H9 (cell line): ENCODE measurements around the gene EVPL. TPM values are rescaled to one million over a fixed set of nuclear protein-coding genes. Genes with fewer than 3 reads are reported as not detected.

Source experiments
- DNase-seq: peaks from one replicate; pipeline ENCODE4 v3.0.0-alpha.2; 2017
- H2AFZ ChIP-seq: one replicate; pipeline ENCODE4 v1.6.1; 2013; ENCODE audit warnings: mild to moderate bottlenecking, low read length, control low read depth, moderate library complexity
- H2AK5ac ChIP-seq: 2 replicates; pipeline ENCODE4 v1.6.1; 2013; ENCODE audit warnings: low read length, control low read depth, mixed read lengths; ENCODE audit not compliant: insufficient read length
- H2BK120ac ChIP-seq: one replicate; pipeline ENCODE4 v1.6.1; 2013; ENCODE audit warnings: low read depth, mild to moderate bottlenecking, low read length, control low read depth, inconsistent platforms; ENCODE audit not compliant: poor library complexity, severe bottlenecking
- H2BK12ac ChIP-seq: 2 replicates; pipeline ENCODE4 v1.6.1; 2013; ENCODE audit warnings: low read length, control low read depth, mixed read lengths, low read depth; ENCODE audit not compliant: insufficient read length
- H2BK15ac ChIP-seq: 2 replicates; pipeline ENCODE4 v1.6.1; 2013; ENCODE audit warnings: low read depth, low read length, control low read depth
- H2BK20ac ChIP-seq: one replicate; pipeline ENCODE4 v1.6.1; 2013; ENCODE audit warnings: low read depth, mild to moderate bottlenecking, low read length, control low read depth, inconsistent platforms; ENCODE audit not compliant: poor library complexity, severe bottlenecking
- H2BK5ac ChIP-seq: 2 replicates; pipeline ENCODE4 v1.6.1; 2013; ENCODE audit warnings: low read length, control low read depth, mixed read lengths; ENCODE audit not compliant: insufficient read length
- H3K14ac ChIP-seq: 2 replicates; pipeline ENCODE4 v1.6.1; 2013; ENCODE audit warnings: low read length, control low read depth; ENCODE audit not compliant: insufficient read depth
- H3K18ac ChIP-seq: 2 replicates; pipeline ENCODE4 v1.6.1; 2013; ENCODE audit warnings: low read depth, mild to moderate bottlenecking, mixed read lengths, low read length, control low read depth; ENCODE audit not compliant: insufficient read length
- H3K23ac ChIP-seq: 2 replicates; pipeline ENCODE4 v1.6.1; 2013; ENCODE audit warnings: low read length, control low read depth, mixed read lengths, low read depth; ENCODE audit not compliant: insufficient read length
- H3K23me2 ChIP-seq: 2 replicates; pipeline ENCODE4 v1.6.1; 2013; ENCODE audit warnings: low read depth, mild to moderate bottlenecking, mixed read lengths, low read length, control low read depth; ENCODE audit not compliant: insufficient read length, poor library complexity, severe bottlenecking
- H3K27ac ChIP-seq: 2 replicates; pipeline ENCODE4 v1.5.1; 2013; ENCODE audit warnings: low read length, control low read depth, mixed read lengths, low read depth; ENCODE audit not compliant: insufficient read length
- H3K27me3 ChIP-seq: 2 replicates; pipeline ENCODE4 v1.6.1; 2013; ENCODE audit warnings: low read length, control low read depth, inconsistent platforms; ENCODE audit not compliant: insufficient read depth
- H3K4ac ChIP-seq: 2 replicates; pipeline ENCODE4 v1.6.1; 2013; ENCODE audit warnings: low read depth, mild to moderate bottlenecking, control low read depth, inconsistent platforms, low read length, moderate library complexity
- H3K4me1 ChIP-seq: 2 replicates; pipeline ENCODE4 v1.6.1; 2013; ENCODE audit warnings: low read length, control low read depth, inconsistent platforms; ENCODE audit not compliant: insufficient read depth
- H3K4me2 ChIP-seq: 2 replicates; pipeline ENCODE4 v1.6.1; 2013; ENCODE audit warnings: low read length, control low read depth, mixed read lengths; ENCODE audit not compliant: insufficient read length, insufficient read depth
- H3K56ac ChIP-seq: 2 replicates; pipeline ENCODE4 v1.6.1; 2013; ENCODE audit warnings: low read depth, mild to moderate bottlenecking, mixed read lengths, low read length, control low read depth; ENCODE audit not compliant: insufficient read length
- H3K79me1 ChIP-seq: 2 replicates; pipeline ENCODE4 v1.6.1; 2013; ENCODE audit warnings: low read depth, mild to moderate bottlenecking, moderate library complexity, low read length, control low read depth, inconsistent platforms; ENCODE audit not compliant: insufficient read depth, poor library complexity, severe bottlenecking
- H3K79me2 ChIP-seq: 2 replicates; pipeline ENCODE4 v1.6.1; 2013; ENCODE audit warnings: low read length, control low read depth, inconsistent platforms; ENCODE audit not compliant: insufficient read depth
- H3K9ac ChIP-seq: 2 replicates; pipeline ENCODE4 v1.6.1; 2013; ENCODE audit warnings: low read length, control low read depth, mixed read lengths; ENCODE audit not compliant: insufficient read length; ENCODE audit errors: extremely low read depth
- H3K9me3 ChIP-seq: one replicate; pipeline ENCODE4 v1.6.1; 2013; ENCODE audit warnings: low read depth, low read length, inconsistent platforms; ENCODE audit not compliant: control insufficient read depth
- H3T11ph ChIP-seq: one replicate; pipeline ENCODE4 v1.6.1; 2013; ENCODE audit warnings: mild to moderate bottlenecking, low read length, control low read depth, inconsistent platforms
- H4K20me1 ChIP-seq: one replicate; pipeline ENCODE4 v1.6.1; 2013; ENCODE audit not compliant: control insufficient read depth, insufficient read length, insufficient read depth
- H4K5ac ChIP-seq: 2 replicates; pipeline ENCODE4 v1.6.1; 2013; ENCODE audit warnings: low read depth, mild to moderate bottlenecking, mixed read lengths, low read length, control low read depth; ENCODE audit not compliant: insufficient read length
- H4K8ac ChIP-seq: replicated peaks from 2 replicates; pipeline ENCODE4 v1.6.1; 2013; ENCODE audit warnings: low read length, control low read depth, mixed read lengths, low read depth; ENCODE audit not compliant: insufficient read length
- H4K91ac ChIP-seq: 2 replicates; pipeline ENCODE4 v1.6.1; 2013; ENCODE audit warnings: low read depth, mild to moderate bottlenecking, moderate library complexity, mixed read lengths, low read length, control low read depth; ENCODE audit not compliant: insufficient read length
- H3K27ac Mint-ChIP-seq, 3 experiments: 2 replicates in 2 of 3; 3 replicates in 1 of 3; pipeline ENCODE4 v1.8.0; 2020 to 2021; ENCODE audit warnings: mixed read lengths in 3 of 3, mild to moderate bottlenecking in 1 of 3, moderate library complexity in 1 of 3
- H3K27me3 Mint-ChIP-seq: 2 replicates; pipeline ENCODE4 v1.8.0; 2021; ENCODE audit warnings: low read depth, mild to moderate bottlenecking, moderate library complexity, mixed read lengths
- H3K36me3 Mint-ChIP-seq, 3 experiments: 2 replicates in 2 of 3; 3 replicates in 1 of 3; pipeline ENCODE4 v1.8.0; 2020 to 2021; ENCODE audit warnings: low read depth in 3 of 3, mixed read lengths in 3 of 3; ENCODE audit not compliant: insufficient read depth in 1 of 3
- H3K4me1 Mint-ChIP-seq, 2 experiments: 2 replicates each; pipeline ENCODE4 v1.8.0; 2020; ENCODE audit warnings: mixed read lengths in 2 of 2
- H3K4me3 Mint-ChIP-seq, 2 experiments: 2 replicates in 1 of 2; 3 replicates in 1 of 2; pipeline ENCODE4 v1.8.0; 2020 to 2021; ENCODE audit warnings: mild to moderate bottlenecking in 2 of 2, mixed read lengths in 2 of 2, moderate library complexity in 1 of 2
- H3K9me3 Mint-ChIP-seq, 2 experiments: 2 replicates in 1 of 2; 3 replicates in 1 of 2; pipeline ENCODE4 v1.8.0; 2020; ENCODE audit warnings: mild to moderate bottlenecking in 2 of 2, mixed read lengths in 2 of 2, moderate library complexity in 1 of 2
- WGBS: extraction: QIAGEN DNeasy Blood & Tissue Kit; methylation state at CpG from one replicate; pipeline ENCODE4 v1.1.7; 2013; ENCODE audit warnings: missing lambda C conversion rate, low lambda C conversion rate, mixed read lengths; ENCODE audit not compliant: insufficient read length; ENCODE audit errors: extremely low coverage; 5-methylcytosine and 5-hydroxymethylcytosine counted together
- total RNA-seq: library from RNA; stranded (reverse); gene quantifications from 2 replicates; pipeline ENCODE4 v1.2.1, GENCODE V29; 2021
- TF ChIP-seq, protein P1 (sequence below): fragments of 200-600 bp; sonication (generic); conservative IDR thresholded peaks from 3 replicates; pipeline ENCODE4 v1.8.0; 2021; ENCODE audit warnings: antibody characterized with exemption, mild to moderate bottlenecking

EVPL gene
- total RNA-seq, 1 experiment from 2014 or later = 0.48 TPM

DNA sequence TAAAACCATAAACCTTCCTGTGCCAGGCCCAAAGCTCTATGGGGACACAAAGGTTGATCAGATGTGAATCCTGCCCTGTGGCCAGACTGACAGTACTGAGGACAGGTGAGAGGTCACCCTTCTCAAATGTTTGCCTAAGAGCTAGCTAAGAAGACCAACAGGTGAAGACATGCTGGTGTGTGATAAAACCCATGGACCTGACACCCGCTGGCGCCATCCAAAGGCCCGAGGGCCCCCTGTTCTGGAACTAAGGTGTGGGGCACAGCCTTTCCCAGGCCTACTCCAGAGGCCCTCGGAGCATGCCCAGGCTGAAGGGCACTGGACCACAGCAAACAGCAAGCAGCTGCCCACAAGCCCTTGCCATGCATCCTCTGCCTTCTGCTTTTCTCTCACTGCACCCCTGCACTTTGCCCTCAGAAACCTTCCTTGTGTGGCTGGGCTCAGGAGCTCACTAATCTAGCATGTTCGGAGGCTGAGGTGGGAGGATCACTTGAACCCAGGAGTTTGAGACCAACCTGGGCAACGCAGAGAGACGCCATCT, 31.7 kb downstream of the EVPL start:
- H3K27ac Mint-ChIP-seq = no peak overlapping the region
- H3K14ac ChIP-seq = no peak overlapping the region
- H3K4me1 ChIP-seq = no peaks in the 10 kb centered on the region
- no peak overlapping the region for H3K4me3 Mint-ChIP-seq
- H4K5ac ChIP-seq = no peak overlapping the region
- H3T11ph ChIP-seq = no peak overlapping the region
- no peak overlapping the region for H3K4me2 ChIP-seq
- H4K91ac ChIP-seq = no peak overlapping the region
- peaks cover 14 to 37% (median 24%) of the 10 kb centered on the region in 3 experiments; a peak in 6 of 7 replicates for H3K36me3 Mint-ChIP-seq
- no peak overlapping the region for H3K18ac ChIP-seq
- H3K9ac ChIP-seq = no peak overlapping the region
- H3K79me1 ChIP-seq = no peaks in the 10 kb centered on the region
- no peak overlapping the region for H2AK5ac ChIP-seq
- H3K27me3 Mint-ChIP-seq = no peaks in the 10 kb centered on the region
- H2BK20ac ChIP-seq = no peak overlapping the region
- TF ChIP-seq, protein P1, sequence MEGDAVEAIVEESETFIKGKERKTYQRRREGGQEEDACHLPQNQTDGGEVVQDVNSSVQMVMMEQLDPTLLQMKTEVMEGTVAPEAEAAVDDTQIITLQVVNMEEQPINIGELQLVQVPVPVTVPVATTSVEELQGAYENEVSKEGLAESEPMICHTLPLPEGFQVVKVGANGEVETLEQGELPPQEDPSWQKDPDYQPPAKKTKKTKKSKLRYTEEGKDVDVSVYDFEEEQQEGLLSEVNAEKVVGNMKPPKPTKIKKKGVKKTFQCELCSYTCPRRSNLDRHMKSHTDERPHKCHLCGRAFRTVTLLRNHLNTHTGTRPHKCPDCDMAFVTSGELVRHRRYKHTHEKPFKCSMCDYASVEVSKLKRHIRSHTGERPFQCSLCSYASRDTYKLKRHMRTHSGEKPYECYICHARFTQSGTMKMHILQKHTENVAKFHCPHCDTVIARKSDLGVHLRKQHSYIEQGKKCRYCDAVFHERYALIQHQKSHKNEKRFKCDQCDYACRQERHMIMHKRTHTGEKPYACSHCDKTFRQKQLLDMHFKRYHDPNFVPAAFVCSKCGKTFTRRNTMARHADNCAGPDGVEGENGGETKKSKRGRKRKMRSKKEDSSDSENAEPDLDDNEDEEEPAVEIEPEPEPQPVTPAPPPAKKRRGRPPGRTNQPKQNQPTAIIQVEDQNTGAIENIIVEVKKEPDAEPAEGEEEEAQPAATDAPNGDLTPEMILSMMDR = no peak
- no peak overlapping the region for H3K27ac ChIP-seq
- H2BK120ac ChIP-seq = no peak overlapping the region
- H3K79me2 ChIP-seq = no peaks in the 10 kb centered on the region
- H3K23ac ChIP-seq = no peak overlapping the region
- no peaks in the 10 kb centered on the region for H3K9me3 Mint-ChIP-seq
- H3K4me1 Mint-ChIP-seq = peaks cover 9 to 11% of the 10 kb centered on the region in 2 experiments; a peak in 3 of 4 replicates
- no peak overlapping the region for H2BK5ac ChIP-seq
- H2BK12ac ChIP-seq = no peak overlapping the region
- DNase-seq = no peak
- no peaks in the 10 kb centered on the region for H3K9me3 ChIP-seq
- H3K23me2 ChIP-seq = no peaks in the 10 kb centered on the region
- no peak overlapping the region for H2AFZ ChIP-seq
- H3K56ac ChIP-seq = no peak overlapping the region
- WGBS = no CpG with 5 or more reads among the region's 7 CpGs
- H4K8ac ChIP-seq = no peak overlapping the region
- no peaks in the 10 kb centered on the region for H3K27me3 ChIP-seq
- no peak overlapping the region for H2BK15ac ChIP-seq
- no peaks in the 10 kb centered on the region for H4K20me1 ChIP-seq
- no peak overlapping the region for H3K4ac ChIP-seq
